ENCODE results near the gene IFNAR2.

IFNAR2 gene

GRCh38 chr21:33229784-33230544 is at the start of gene IFNAR2:
TSS of gene IFNAR2 (plus strand) at chr21:33229938. CDS start at chr21:33241923, 11,985 bp downstream.
- DNase-seq (ENCODE audit: low spot score) = peak; percentile 69

GRCh38 chr21:33185852-33186251 is 43.9 kb upstream of the IFNAR2 start:
- peak; percentile 52 for DNase-seq (ENCODE audit: low spot score)

GRCh38 chr21:33187276-33187675 is 42.5 kb upstream of the IFNAR2 start:
- DNase-seq (ENCODE audit: low spot score) = no peak

GRCh38 chr21:33189237-33189636 is 40.5 kb upstream of the IFNAR2 start:
- no peak for DNase-seq (ENCODE audit: low spot score)

GRCh38 chr21:33189824-33190223 is 39.9 kb upstream of the IFNAR2 start:
- no peak for DNase-seq (ENCODE audit: low spot score)

GRCh38 chr21:33196941-33197374 is 32.8 kb upstream of the IFNAR2 start:
- DNase-seq (ENCODE audit: low spot score) = peak; percentile 64

GRCh38 chr21:33197496-33197895 is 32.2 kb upstream of the IFNAR2 start:
- no peak for DNase-seq (ENCODE audit: low spot score)

GRCh38 chr21:33198346-33199099 is 31.2 kb upstream of the IFNAR2 start:
- DNase-seq (ENCODE audit: low spot score) = no peak

GRCh38 chr21:33199100-33199464 is 30.7 kb upstream of the IFNAR2 start:
- no peak for DNase-seq (ENCODE audit: low spot score)

GRCh38 chr21:33199516-33200217 is 30.1 kb upstream of the IFNAR2 start:
- peak; percentile 81 for DNase-seq (ENCODE audit: low spot score)

GRCh38 chr21:33201956-33202355 is 27.8 kb upstream of the IFNAR2 start:
- DNase-seq (ENCODE audit: low spot score) = no peak

- DNase-seq (ENCODE audit: low spot score) = no peak
These were observed 27.0 kb upstream of the IFNAR2 start for GRCh38 chr21:33202464-33203363.

- DNase-seq (ENCODE audit: low spot score) = no peak
These were observed 26.4 kb upstream of the IFNAR2 start for GRCh38 chr21:33203371-33203724.

- DNase-seq (ENCODE audit: low spot score) = no peak
These were observed 24.3 kb upstream of the IFNAR2 start for GRCh38 chr21:33205476-33205875.

- no peak for DNase-seq (ENCODE audit: low spot score)
These were observed 22.9 kb upstream of the IFNAR2 start for GRCh38 chr21:33206771-33207281.

- no peak for DNase-seq (ENCODE audit: low spot score)
These were observed 22.1 kb upstream of the IFNAR2 start for GRCh38 chr21:33207449-33208149.

- no peak for DNase-seq (ENCODE audit: low spot score)
These were observed 21.2 kb upstream of the IFNAR2 start for GRCh38 chr21:33208534-33208933.

GRCh38 chr21:33211305-33211704 is 18.4 kb upstream of the IFNAR2 start:
- no peak for DNase-seq (ENCODE audit: low spot score)

- DNase-seq (ENCODE audit: low spot score) = no peak
These were observed 18.0 kb upstream of the IFNAR2 start for GRCh38 chr21:33211732-33212131.

GRCh38 chr21:33212159-33212851 is 17.4 kb upstream of the IFNAR2 start:
- DNase-seq (ENCODE audit: low spot score) = no peak
